Mammary epithelial cell (primary cell): Measurements from ENCODE around the gene CPM.

Experiments
- EZH2 ChIP-seq: IDR thresholded peaks from 2 replicates; pipeline ENCODE4 v1.6.1; 2012; ENCODE audit warnings: low read length, inconsistent platforms, borderline replicate concordance
- TF ChIP-seq, protein P1 (sequence below), 2 donors: IDR thresholded peaks in 1 of 2; conservative IDR thresholded peaks in 1 of 2; 2 replicates each; pipeline ENCODE4 v1.5.1; 2011 to 2012; ENCODE audit warnings: inconsistent platforms in 2 of 2, low read length in 2 of 2, mild to moderate bottlenecking in 2 of 2, control low read depth in 1 of 2, low read depth in 1 of 2; ENCODE audit not compliant: insufficient read depth in 1 of 2; ENCODE audit errors: extremely low read depth in 1 of 2

- TF ChIP-seq, protein P1, sequence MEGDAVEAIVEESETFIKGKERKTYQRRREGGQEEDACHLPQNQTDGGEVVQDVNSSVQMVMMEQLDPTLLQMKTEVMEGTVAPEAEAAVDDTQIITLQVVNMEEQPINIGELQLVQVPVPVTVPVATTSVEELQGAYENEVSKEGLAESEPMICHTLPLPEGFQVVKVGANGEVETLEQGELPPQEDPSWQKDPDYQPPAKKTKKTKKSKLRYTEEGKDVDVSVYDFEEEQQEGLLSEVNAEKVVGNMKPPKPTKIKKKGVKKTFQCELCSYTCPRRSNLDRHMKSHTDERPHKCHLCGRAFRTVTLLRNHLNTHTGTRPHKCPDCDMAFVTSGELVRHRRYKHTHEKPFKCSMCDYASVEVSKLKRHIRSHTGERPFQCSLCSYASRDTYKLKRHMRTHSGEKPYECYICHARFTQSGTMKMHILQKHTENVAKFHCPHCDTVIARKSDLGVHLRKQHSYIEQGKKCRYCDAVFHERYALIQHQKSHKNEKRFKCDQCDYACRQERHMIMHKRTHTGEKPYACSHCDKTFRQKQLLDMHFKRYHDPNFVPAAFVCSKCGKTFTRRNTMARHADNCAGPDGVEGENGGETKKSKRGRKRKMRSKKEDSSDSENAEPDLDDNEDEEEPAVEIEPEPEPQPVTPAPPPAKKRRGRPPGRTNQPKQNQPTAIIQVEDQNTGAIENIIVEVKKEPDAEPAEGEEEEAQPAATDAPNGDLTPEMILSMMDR (conservative IDR thresholded peaks at IDR 0.05 in 1 of 2, IDR thresholded peaks at IDR 0.05 in 1 of 2; ENCODE audit: extremely low read depth in 1 of 2, insufficient read depth in 1 of 2, low read depth in 1 of 2, low read length in 2 of 2) = no peak
- no peak for TF ChIP-seq EZH2
These were observed 20.6 kb upstream of the CPM start for GRCh38 chr12:68953536-68953935.
